H1 (cell line): ENCODE measurements around the gene GMFB. TPM values are rescaled to one million over a fixed set of nuclear protein-coding genes. Genes with fewer than 3 reads are reported as not detected.

Experiments
- CTCF ChIP-seq, 3 experiments: IDR thresholded peaks; 1 replicate in 2 of 3; 2 replicates in 1 of 3; pipeline versions ENCODE4 v1.5.1 to v1.6.1; 2011; ENCODE audit warnings: low read length in 3 of 3, mild to moderate bottlenecking in 3 of 3, inconsistent platforms in 2 of 3, low read depth in 1 of 3, moderate library complexity in 1 of 3; ENCODE audit not compliant: insufficient read depth in 1 of 3; ENCODE audit errors: control extremely low read depth in 1 of 3
- EGR1 ChIP-seq: IDR thresholded peaks from 2 replicates; pipeline ENCODE4 v1.6.1; 2011; ENCODE audit warnings: low read depth, low read length, borderline replicate concordance
- polyA plus RNA-seq, 7 experiments: library from polyadenylated mRNA; depleted of rRNA in 3 of 7; stranded (reverse) in 5 of 7; unstranded in 2 of 7; fragments of >200 nt in 5 of 7; fragments of 200-250 nt in 2 of 7; gene quantifications; 1 replicate in 5 of 7; 2 replicates in 1 of 7; 4 replicates in 1 of 7; pipeline versions ENCODE4 v1.2.1 to v1.2.3, GENCODE V29; 2011 to 2013; ENCODE audit warnings: missing spikeins in 2 of 7, mixed read lengths in 2 of 7
- total RNA-seq: library from RNA; stranded (reverse); fragmentation: NEBNext Ultra II Directional; extraction: Animal tissue kit (Norgen Biotek cat#: 25700); gene quantifications from 2 replicates; pipeline ENCODE4 v1.2.1, GENCODE V29; 2021

Gene GMFB
- total and polyA plus RNA-seq, 2 of the 8 experiments (the other 6 are each of a cell fraction or from before 2014, with no cell fraction given), result 17.9 to 77.3 TPM

DNA sequence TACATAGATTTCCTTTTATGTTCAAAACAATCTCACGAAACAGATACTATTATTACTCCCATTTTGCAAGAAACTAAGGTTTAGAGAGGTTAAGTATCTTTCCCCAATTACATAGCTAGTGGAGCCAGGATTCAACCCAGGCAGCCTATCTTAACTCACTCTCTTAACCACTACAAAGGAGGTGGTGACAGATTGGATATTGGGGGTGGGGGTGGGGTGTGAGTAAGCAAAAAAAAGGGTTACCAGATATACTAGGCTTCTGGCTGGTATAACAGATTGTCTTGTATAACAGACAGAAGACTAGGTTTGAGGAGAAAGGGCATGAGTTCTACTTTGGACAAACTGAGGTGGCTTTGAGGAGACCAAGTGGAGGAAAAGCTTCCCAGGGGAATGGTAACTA, 2.1 kb downstream of the GMFB start (continued):
- no peak for TF ChIP-seq CTCF (IDR thresholded peaks at IDR 0.05; ENCODE audit: control extremely low read depth in 1 of 3, insufficient read depth in 1 of 3, low read depth in 1 of 3, low read length in 3 of 3)
- TF ChIP-seq EGR1, result no peak
